HepG2 (cell line): ENCODE data around the gene OR1S1. TPM values are rescaled to one million over a fixed set of nuclear protein-coding genes. Genes with fewer than 3 reads are reported as not detected.

ENCODE experiments used
- AGO2 ChIP-seq: fragments of 200-400 bp; formaldehyde crosslinking; optimal IDR thresholded peaks from 2 replicates; pipeline ENCODE3; 2017; ENCODE audit warnings: mild to moderate bottlenecking, low read depth, low read length, moderate library complexity
- KAT7 ChIP-seq: IDR thresholded peaks from 2 replicates; pipeline ENCODE4 v1.6.1; 2018; ENCODE audit warnings: borderline replicate concordance, missing compliant biosample characterization
- KDM4B ChIP-seq: sonication (generic); formaldehyde crosslinking; IDR thresholded peaks from 2 replicates; pipeline ENCODE4 v1.4.0; 2020; ENCODE audit warnings: missing genetic modification reagents
- KLF15 ChIP-seq: sonication (generic); formaldehyde crosslinking; IDR thresholded peaks from 2 replicates; pipeline ENCODE4 v1.8.1; 2023; ENCODE audit warnings: borderline replicate concordance, mild to moderate bottlenecking, inconsistent platforms, missing genetic modification reagents, mixed read lengths
- NFKBIZ ChIP-seq: IDR thresholded peaks from 2 replicates; pipeline ENCODE4 v1.6.1; 2018; ENCODE audit warnings: missing genetic modification reagents, missing compliant biosample characterization
- NR2F1 ChIP-seq, 2 experiments: fragments of 450-650 bp in 1 of 2; formaldehyde crosslinking in 1 of 2; IDR thresholded peaks; 2 replicates each; pipeline versions ENCODE4 v1.5.0 to v1.6.1; 2016 to 2020; ENCODE audit warnings: mild to moderate bottlenecking in 1 of 2, missing compliant biosample characterization in 1 of 2, missing genetic modification reagents in 1 of 2, moderate library complexity in 1 of 2
- ONECUT2 ChIP-seq: sonication (generic); formaldehyde crosslinking; IDR thresholded peaks from 2 replicates; pipeline ENCODE4 v1.4.0; 2020; ENCODE audit warnings: missing genetic modification reagents
- SALL2 ChIP-seq: sonication (generic); formaldehyde crosslinking; IDR thresholded peaks from 2 replicates; pipeline ENCODE4 v1.8.1; 2023; ENCODE audit warnings: mild to moderate bottlenecking, missing genetic modification reagents, inconsistent platforms
- TOPORS ChIP-seq: sonication (generic); formaldehyde crosslinking; IDR thresholded peaks from 2 replicates; pipeline ENCODE4 v1.8.0; 2023; ENCODE audit warnings: mild to moderate bottlenecking, missing genetic modification reagents
- ZNF124 ChIP-seq: sonication (generic); formaldehyde crosslinking; IDR thresholded peaks from 2 replicates; pipeline ENCODE4 v1.4.0; 2020; ENCODE audit warnings: missing genetic modification reagents
- ZNF224 ChIP-seq: sonication (generic); formaldehyde crosslinking; IDR thresholded peaks from 2 replicates; pipeline ENCODE4 v1.5.0; 2020; ENCODE audit warnings: mild to moderate bottlenecking, missing genetic modification reagents
- ZNF225 ChIP-seq: sonication (generic); formaldehyde crosslinking; IDR thresholded peaks from 2 replicates; pipeline ENCODE4 v1.4.0; 2020; ENCODE audit warnings: mild to moderate bottlenecking, missing genetic modification reagents
- ZNF253 ChIP-seq: sonication (generic); formaldehyde crosslinking; IDR thresholded peaks from 2 replicates; pipeline ENCODE4 v1.8.0; 2022; ENCODE audit warnings: mild to moderate bottlenecking, missing genetic modification reagents, borderline replicate concordance
- ZNF382 ChIP-seq: sonication (generic); formaldehyde crosslinking; IDR thresholded peaks from 2 replicates; pipeline ENCODE4 v1.5.0; 2020; ENCODE audit warnings: missing genetic modification reagents, mild to moderate bottlenecking, borderline replicate concordance
- ZNF569 ChIP-seq: sonication (generic); formaldehyde crosslinking; IDR thresholded peaks from 2 replicates; pipeline ENCODE4 v1.5.0; 2020; ENCODE audit warnings: mild to moderate bottlenecking, missing genetic modification reagents, moderate library complexity, borderline replicate concordance
- ZNF652 ChIP-seq: IDR thresholded peaks from 2 replicates; pipeline ENCODE4 v1.6.1; 2016; ENCODE audit warnings: low read depth, borderline replicate concordance
- polyA plus RNA-seq, 8 experiments: library from polyadenylated mRNA; depleted of rRNA in 3 of 8; stranded (reverse) in 7 of 8; unstranded in 1 of 8; fragments of >200 nt; fragmentation: Illumina TruSeq in 4 of 8; extraction: Trizol in 4 of 8; gene quantifications; 2 replicates each; pipeline versions ENCODE4 v1.2.1 to v1.2.3, GENCODE V29; 2011 to 2016; ENCODE audit warnings: low read depth in 4 of 8, missing spikeins in 1 of 8, mixed read lengths in 1 of 8; ENCODE audit not compliant: insufficient read depth in 1 of 8
- total RNA-seq, 5 experiments: library from RNA; depleted of rRNA; stranded (reverse); fragments of >200 nt; fragmentation: Illumina TruSeq; extraction: Trizol; gene quantifications; 2 replicates each; pipeline ENCODE4 v1.2.3, GENCODE V29; 2016; ENCODE audit warnings: low read depth in 1 of 5
- TF ChIP-seq, protein P1 (sequence below): sonication (generic); formaldehyde crosslinking; IDR thresholded peaks from 2 replicates; pipeline ENCODE4 v1.4.0; 2020; ENCODE audit warnings: missing genetic modification reagents
- TF ChIP-seq, protein P2 (sequence below): IDR thresholded peaks from 2 replicates; pipeline ENCODE4 v1.6.1; 2016; ENCODE audit warnings: mild to moderate bottlenecking
- TF ChIP-seq, protein P3 (sequence below): sonication (generic); formaldehyde crosslinking; IDR thresholded peaks from 2 replicates; pipeline ENCODE4 v1.8.0; 2022; ENCODE audit warnings: mild to moderate bottlenecking, missing genetic modification reagents; ENCODE audit not compliant: insufficient replicate concordance
- TF ChIP-seq, protein P4 (sequence below): sonication (generic); formaldehyde crosslinking; IDR thresholded peaks from 2 replicates; pipeline ENCODE4 v1.5.0; 2020; ENCODE audit warnings: mild to moderate bottlenecking, missing genetic modification reagents, borderline replicate concordance

Gene OR1S1
- total and polyA plus RNA-seq, 2 of the 13 experiments (the other 11 are each of a cell fraction or from before 2014, with no cell fraction given), result not detected

DNA sequence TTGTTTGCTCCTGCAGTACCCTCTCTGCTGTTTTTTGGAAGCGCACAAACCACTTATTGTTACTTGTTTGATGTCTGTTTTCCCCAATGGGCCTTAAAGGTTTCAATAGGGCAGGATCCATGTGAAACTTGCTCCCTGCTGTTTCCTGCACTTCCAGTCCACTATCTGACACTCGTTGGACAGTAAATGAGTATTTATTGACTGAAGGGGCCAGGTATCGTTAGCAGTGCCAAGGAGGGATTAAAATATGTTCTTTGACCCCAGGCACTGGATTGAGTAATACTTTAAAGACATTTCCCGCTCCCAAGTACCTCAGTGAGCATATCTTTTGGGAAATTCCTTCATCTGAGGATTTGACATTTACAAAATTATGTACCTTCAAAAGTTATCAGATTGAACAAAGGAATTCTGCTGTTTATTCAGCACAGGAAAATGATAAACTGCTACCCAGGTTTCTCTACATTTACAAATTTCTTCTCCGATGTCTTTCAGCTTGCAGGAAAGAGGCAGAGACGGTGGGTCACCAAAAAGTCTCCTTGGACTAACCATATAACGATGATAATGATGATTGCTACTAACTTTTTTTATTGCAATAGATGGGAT is 46.9 kb upstream of the OR1S1 start (continued):
- TF ChIP-seq, protein P1, sequence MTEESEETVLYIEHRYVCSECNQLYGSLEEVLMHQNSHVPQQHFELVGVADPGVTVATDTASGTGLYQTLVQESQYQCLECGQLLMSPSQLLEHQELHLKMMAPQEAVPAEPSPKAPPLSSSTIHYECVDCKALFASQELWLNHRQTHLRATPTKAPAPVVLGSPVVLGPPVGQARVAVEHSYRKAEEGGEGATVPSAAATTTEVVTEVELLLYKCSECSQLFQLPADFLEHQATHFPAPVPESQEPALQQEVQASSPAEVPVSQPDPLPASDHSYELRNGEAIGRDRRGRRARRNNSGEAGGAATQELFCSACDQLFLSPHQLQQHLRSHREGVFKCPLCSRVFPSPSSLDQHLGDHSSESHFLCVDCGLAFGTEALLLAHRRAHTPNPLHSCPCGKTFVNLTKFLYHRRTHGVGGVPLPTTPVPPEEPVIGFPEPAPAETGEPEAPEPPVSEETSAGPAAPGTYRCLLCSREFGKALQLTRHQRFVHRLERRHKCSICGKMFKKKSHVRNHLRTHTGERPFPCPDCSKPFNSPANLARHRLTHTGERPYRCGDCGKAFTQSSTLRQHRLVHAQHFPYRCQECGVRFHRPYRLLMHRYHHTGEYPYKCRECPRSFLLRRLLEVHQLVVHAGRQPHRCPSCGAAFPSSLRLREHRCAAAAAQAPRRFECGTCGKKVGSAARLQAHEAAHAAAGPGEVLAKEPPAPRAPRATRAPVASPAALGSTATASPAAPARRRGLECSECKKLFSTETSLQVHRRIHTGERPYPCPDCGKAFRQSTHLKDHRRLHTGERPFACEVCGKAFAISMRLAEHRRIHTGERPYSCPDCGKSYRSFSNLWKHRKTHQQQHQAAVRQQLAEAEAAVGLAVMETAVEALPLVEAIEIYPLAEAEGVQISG (CRISPR knock-in tag), result peak; percentile 59
- no peak for TF ChIP-seq ZNF225 (CRISPR knock-in tag)
- TF ChIP-seq TOPORS, result 0 out of 2 replicates have a peak, but pooled peaks have one; percentile 55
- TF ChIP-seq, protein P2, sequence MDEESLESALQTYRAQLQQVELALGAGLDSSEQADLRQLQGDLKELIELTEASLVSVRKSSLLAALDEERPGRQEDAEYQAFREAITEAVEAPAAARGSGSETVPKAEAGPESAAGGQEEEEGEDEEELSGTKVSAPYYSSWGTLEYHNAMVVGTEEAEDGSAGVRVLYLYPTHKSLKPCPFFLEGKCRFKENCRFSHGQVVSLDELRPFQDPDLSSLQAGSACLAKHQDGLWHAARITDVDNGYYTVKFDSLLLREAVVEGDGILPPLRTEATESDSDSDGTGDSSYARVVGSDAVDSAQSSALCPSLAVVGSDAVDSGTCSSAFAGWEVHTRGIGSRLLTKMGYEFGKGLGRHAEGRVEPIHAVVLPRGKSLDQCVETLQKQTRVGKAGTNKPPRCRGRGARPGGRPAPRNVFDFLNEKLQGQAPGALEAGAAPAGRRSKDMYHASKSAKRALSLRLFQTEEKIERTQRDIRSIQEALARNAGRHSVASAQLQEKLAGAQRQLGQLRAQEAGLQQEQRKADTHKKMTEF (CRISPR knock-in tag), result peak; percentile 92; the same call in 1 of the 2 replicates
- TF ChIP-seq SALL2 (CRISPR knock-in tag), result peak; percentile 50; the same call in 1 of the 2 replicates
- no peak; the same call in 1 of the 2 replicates for TF ChIP-seq ZNF652 (CRISPR knock-in tag)
- no peak for TF ChIP-seq AGO2
- 0 out of 2 replicates have a peak, but pooled peaks have one; percentile 22 for TF ChIP-seq ZNF124 (CRISPR knock-in tag)
- no peak for TF ChIP-seq ZNF253
- TF ChIP-seq KLF15 (CRISPR knock-in tag), result no peak
- TF ChIP-seq, protein P3, sequence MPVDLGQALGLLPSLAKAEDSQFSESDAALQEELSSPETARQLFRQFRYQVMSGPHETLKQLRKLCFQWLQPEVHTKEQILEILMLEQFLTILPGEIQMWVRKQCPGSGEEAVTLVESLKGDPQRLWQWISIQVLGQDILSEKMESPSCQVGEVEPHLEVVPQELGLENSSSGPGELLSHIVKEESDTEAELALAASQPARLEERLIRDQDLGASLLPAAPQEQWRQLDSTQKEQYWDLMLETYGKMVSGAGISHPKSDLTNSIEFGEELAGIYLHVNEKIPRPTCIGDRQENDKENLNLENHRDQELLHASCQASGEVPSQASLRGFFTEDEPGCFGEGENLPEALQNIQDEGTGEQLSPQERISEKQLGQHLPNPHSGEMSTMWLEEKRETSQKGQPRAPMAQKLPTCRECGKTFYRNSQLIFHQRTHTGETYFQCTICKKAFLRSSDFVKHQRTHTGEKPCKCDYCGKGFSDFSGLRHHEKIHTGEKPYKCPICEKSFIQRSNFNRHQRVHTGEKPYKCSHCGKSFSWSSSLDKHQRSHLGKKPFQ (CRISPR knock-in tag), result no peak
- no peak for TF ChIP-seq KAT7 (CRISPR knock-in tag)
- peak; percentile 89 for TF ChIP-seq ONECUT2 (CRISPR knock-in tag)
- TF ChIP-seq ZNF569 (CRISPR knock-in tag), result no peak
- TF ChIP-seq NR2F1 (CRISPR knock-in tag; IDR thresholded peaks at IDR 0.05), result no peak
- 0 out of 2 replicates have a peak, but pooled peaks have one; percentile 50 for TF ChIP-seq KDM4B
- peak; percentile 87 for TF ChIP-seq NFKBIZ
- TF ChIP-seq, protein P4, sequence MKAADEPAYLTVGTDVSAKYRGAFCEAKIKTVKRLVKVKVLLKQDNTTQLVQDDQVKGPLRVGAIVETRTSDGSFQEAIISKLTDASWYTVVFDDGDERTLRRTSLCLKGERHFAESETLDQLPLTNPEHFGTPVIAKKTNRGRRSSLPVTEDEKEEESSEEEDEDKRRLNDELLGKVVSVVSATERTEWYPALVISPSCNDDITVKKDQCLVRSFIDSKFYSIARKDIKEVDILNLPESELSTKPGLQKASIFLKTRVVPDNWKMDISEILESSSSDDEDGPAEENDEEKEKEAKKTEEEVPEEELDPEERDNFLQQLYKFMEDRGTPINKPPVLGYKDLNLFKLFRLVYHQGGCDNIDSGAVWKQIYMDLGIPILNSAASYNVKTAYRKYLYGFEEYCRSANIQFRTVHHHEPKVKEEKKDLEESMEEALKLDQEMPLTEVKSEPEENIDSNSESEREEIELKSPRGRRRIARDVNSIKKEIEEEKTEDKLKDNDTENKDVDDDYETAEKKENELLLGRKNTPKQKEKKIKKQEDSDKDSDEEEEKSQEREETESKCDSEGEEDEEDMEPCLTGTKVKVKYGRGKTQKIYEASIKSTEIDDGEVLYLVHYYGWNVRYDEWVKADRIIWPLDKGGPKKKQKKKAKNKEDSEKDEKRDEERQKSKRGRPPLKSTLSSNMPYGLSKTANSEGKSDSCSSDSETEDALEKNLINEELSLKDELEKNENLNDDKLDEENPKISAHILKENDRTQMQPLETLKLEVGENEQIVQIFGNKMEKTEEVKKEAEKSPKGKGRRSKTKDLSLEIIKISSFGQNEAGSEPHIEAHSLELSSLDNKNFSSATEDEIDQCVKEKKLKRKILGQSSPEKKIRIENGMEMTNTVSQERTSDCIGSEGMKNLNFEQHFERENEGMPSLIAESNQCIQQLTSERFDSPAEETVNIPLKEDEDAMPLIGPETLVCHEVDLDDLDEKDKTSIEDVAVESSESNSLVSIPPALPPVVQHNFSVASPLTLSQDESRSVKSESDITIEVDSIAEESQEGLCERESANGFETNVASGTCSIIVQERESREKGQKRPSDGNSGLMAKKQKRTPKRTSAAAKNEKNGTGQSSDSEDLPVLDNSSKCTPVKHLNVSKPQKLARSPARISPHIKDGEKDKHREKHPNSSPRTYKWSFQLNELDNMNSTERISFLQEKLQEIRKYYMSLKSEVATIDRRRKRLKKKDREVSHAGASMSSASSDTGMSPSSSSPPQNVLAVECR (CRISPR knock-in tag), result peak; percentile 43; the same call in 1 of the 2 replicates
- no peak for TF ChIP-seq ZNF382 (CRISPR knock-in tag)
- TF ChIP-seq ZNF224, result no peak
